Lower leg skin (tissue), 3 donors: ENCODE measurements around the gene REC8.

Experiments used
- CTCF ChIP-seq, 3 donors: fragments of 450-650 bp; IDR thresholded peaks; one replicate each; pipeline ENCODE4 v1.5.1; 2016; ENCODE audit warnings: antibody characterized with exemption in 3 of 3, mild to moderate bottlenecking in 3 of 3, moderate library complexity in 2 of 3
- POLR2A ChIP-seq, 2 donors: fragments of 450-650 bp; IDR thresholded peaks; one replicate each; pipeline ENCODE4 v1.6.1; 2016 to 2017; ENCODE audit warnings: antibody characterized with exemption in 2 of 2, mild to moderate bottlenecking in 1 of 2, moderate library complexity in 1 of 2

GRCh38 chr14:24167469-24168114 is 4.3 kb upstream of the REC8 start:
- TF ChIP-seq CTCF (IDR thresholded peaks at IDR 0.05) (peak in 1 of 3 donors; percentile 23), POLR2A (IDR thresholded peaks at IDR 0.05) (no peak)
